Measurements from ENCODE around the gene TWF2.

Gene TWF2

GRCh38 chr3:52208556-52208955, 30.4 kb downstream of the TWF2 start:
- Histone ChIP-seq H3K9me3 (ENCODE audit: control insufficient read depth, low read depth, low read length) (no peaks in the 10 kb centered on the region), H3K27me3 (ENCODE audit: control insufficient read depth, insufficient read depth, low read length) (no peaks in the 10 kb centered on the region), H3K27ac (ENCODE audit: low read length) (no peak overlapping the region), H3K36me3 (ENCODE audit: control insufficient read depth, low read depth, low read length) (peaks cover 91% of the 10 kb centered on the region), H3K4me1 (ENCODE audit: control insufficient read depth, low read depth, low read length) (no peaks in the 10 kb centered on the region), H3K4me3 (ENCODE audit: low read length) (no peak overlapping the region), H3K9ac (ENCODE audit: low read length) (no peak overlapping the region)

- Histone ChIP-seq H3K27ac (ENCODE audit: low read length) (no peak overlapping the region), H3K4me3 (ENCODE audit: low read length) (no peak overlapping the region), H3K9ac (ENCODE audit: low read length) (no peak overlapping the region), H3K27me3 (ENCODE audit: control insufficient read depth, insufficient read depth, low read length) (no peaks in the 10 kb centered on the region), H3K4me1 (ENCODE audit: control insufficient read depth, low read depth, low read length) (no peaks in the 10 kb centered on the region), H3K36me3 (ENCODE audit: control insufficient read depth, low read depth, low read length) (peaks cover 86% of the 10 kb centered on the region), H3K9me3 (ENCODE audit: control insufficient read depth, low read depth, low read length) (no peaks in the 10 kb centered on the region)
These were observed 33.1 kb downstream of the TWF2 start for GRCh38 chr3:52205727-52206372.

GRCh38 chr3:52204337-52205073, 34.5 kb downstream of the TWF2 start:
- H3K9ac ChIP-seq (ENCODE audit: low read length) = no peak overlapping the region
- H3K27me3 ChIP-seq (ENCODE audit: control insufficient read depth, insufficient read depth, low read length) = no peaks in the 10 kb centered on the region
- peaks cover 81% of the 10 kb centered on the region for H3K36me3 ChIP-seq (ENCODE audit: control insufficient read depth, low read depth, low read length)
- H3K27ac ChIP-seq (ENCODE audit: low read length) = no peak overlapping the region
- no peaks in the 10 kb centered on the region for H3K4me1 ChIP-seq (ENCODE audit: control insufficient read depth, low read depth, low read length)
- no peaks in the 10 kb centered on the region for H3K9me3 ChIP-seq (ENCODE audit: control insufficient read depth, low read depth, low read length)
- H3K4me3 ChIP-seq (ENCODE audit: low read length) = no peak overlapping the region

- no peak overlapping the region for H3K9ac ChIP-seq (ENCODE audit: low read length)
- no peak overlapping the region for H3K27ac ChIP-seq (ENCODE audit: low read length)
- H3K9me3 ChIP-seq (ENCODE audit: control insufficient read depth, low read depth, low read length) = no peaks in the 10 kb centered on the region
- no peaks in the 10 kb centered on the region for H3K4me1 ChIP-seq (ENCODE audit: control insufficient read depth, low read depth, low read length)
- no peak overlapping the region for H3K4me3 ChIP-seq (ENCODE audit: low read length)
- H3K36me3 ChIP-seq (ENCODE audit: control insufficient read depth, low read depth, low read length) = peaks cover 76% of the 10 kb centered on the region
- H3K27me3 ChIP-seq (ENCODE audit: control insufficient read depth, insufficient read depth, low read length) = no peaks in the 10 kb centered on the region
These were observed 35.3 kb downstream of the TWF2 start for GRCh38 chr3:52203701-52204100.

- Histone ChIP-seq H3K4me1 (ENCODE audit: control insufficient read depth, low read depth, low read length) (peaks cover 2% of the 10 kb centered on the region), H3K9ac (ENCODE audit: low read length) (no peak overlapping the region), H3K4me3 (ENCODE audit: low read length) (no peak overlapping the region), H3K27ac (ENCODE audit: low read length) (no peak overlapping the region), H3K36me3 (ENCODE audit: control insufficient read depth, low read depth, low read length) (peaks cover 64% of the 10 kb centered on the region), H3K27me3 (ENCODE audit: control insufficient read depth, insufficient read depth, low read length) (no peaks in the 10 kb centered on the region), H3K9me3 (ENCODE audit: control insufficient read depth, low read depth, low read length) (no peaks in the 10 kb centered on the region)
These were observed 36.4 kb downstream of the TWF2 start for GRCh38 chr3:52202384-52203077.

- peaks cover 54% of the 10 kb centered on the region for H3K36me3 ChIP-seq (ENCODE audit: control insufficient read depth, low read depth, low read length)
These were observed 37.8 kb downstream of the TWF2 start for GRCh38 chr3:52200981-52201679.

GRCh38 chr3:52198643-52199608, 40.0 kb downstream of the TWF2 start:
- Histone ChIP-seq H3K36me3 (ENCODE audit: control insufficient read depth, low read depth, low read length) (peaks cover 33% of the 10 kb centered on the region), H3K27me3 (ENCODE audit: control insufficient read depth, insufficient read depth, low read length) (no peaks in the 10 kb centered on the region), H3K4me3 (ENCODE audit: low read length) (peak overlapping the region; percentile 90), H3K27ac (ENCODE audit: low read length) (no peak overlapping the region), H3K9ac (ENCODE audit: low read length) (peak overlapping the region; percentile 70), H3K9me3 (ENCODE audit: control insufficient read depth, low read depth, low read length) (no peaks in the 10 kb centered on the region), H3K4me1 (ENCODE audit: control insufficient read depth, low read depth, low read length) (peaks cover 6% of the 10 kb centered on the region)

More at GRCh38 chr3:52200981-52201679, 37.8 kb downstream of the TWF2 start:
- peaks cover 6% of the 10 kb centered on the region for H3K4me1 ChIP-seq (ENCODE audit: control insufficient read depth, low read depth, low read length)
- H3K9me3 ChIP-seq (ENCODE audit: control insufficient read depth, low read depth, low read length) = no peaks in the 10 kb centered on the region
- no peak overlapping the region for H3K27ac ChIP-seq (ENCODE audit: low read length)
- no peak overlapping the region for H3K9ac ChIP-seq (ENCODE audit: low read length)
- no peak overlapping the region for H3K4me3 ChIP-seq (ENCODE audit: low read length)
- no peaks in the 10 kb centered on the region for H3K27me3 ChIP-seq (ENCODE audit: control insufficient read depth, insufficient read depth, low read length)

- no peaks in the 10 kb centered on the region for H3K27me3 ChIP-seq (ENCODE audit: control insufficient read depth, insufficient read depth, low read length)
- peaks cover 6% of the 10 kb centered on the region for H3K4me1 ChIP-seq (ENCODE audit: control insufficient read depth, low read depth, low read length)
- peaks cover 24% of the 10 kb centered on the region for H3K36me3 ChIP-seq (ENCODE audit: control insufficient read depth, low read depth, low read length)
- no peaks in the 10 kb centered on the region for H3K9me3 ChIP-seq (ENCODE audit: control insufficient read depth, low read depth, low read length)
- peak within 1 kb of the TSS; percentile 90 for H3K4me3 ChIP-seq (ENCODE audit: low read length)
- H3K9ac ChIP-seq (ENCODE audit: low read length) = peak within 1 kb of the TSS; percentile 70
- peak within 1 kb of the TSS; percentile 46 for H3K27ac ChIP-seq (ENCODE audit: low read length)
These were observed 40.9 kb downstream of the TWF2 start, which contains the start of gene ALAS1 for GRCh38 chr3:52197842-52198625. Gene ALAS1, plus strand, starts transcription at chr3:52198160. Its CDS starts 1,082 bp downstream, at chr3:52199242.

GRCh38 chr3:52197499-52197841, 41.5 kb downstream of the TWF2 start:
- H3K4me1 ChIP-seq (ENCODE audit: control insufficient read depth, low read depth, low read length) = peaks cover 6% of the 10 kb centered on the region
- H3K27me3 ChIP-seq (ENCODE audit: control insufficient read depth, insufficient read depth, low read length) = no peaks in the 10 kb centered on the region
- H3K4me3 ChIP-seq (ENCODE audit: low read length) = peak overlapping the region; percentile 90
- H3K36me3 ChIP-seq (ENCODE audit: control insufficient read depth, low read depth, low read length) = peaks cover 18% of the 10 kb centered on the region
- peak overlapping the region; percentile 46 for H3K27ac ChIP-seq (ENCODE audit: low read length)
- peak overlapping the region; percentile 70 for H3K9ac ChIP-seq (ENCODE audit: low read length)
- H3K9me3 ChIP-seq (ENCODE audit: control insufficient read depth, low read depth, low read length) = no peaks in the 10 kb centered on the region

GRCh38 chr3:52196977-52197376, 42.0 kb downstream of the TWF2 start:
- H3K9ac ChIP-seq (ENCODE audit: low read length) = peak overlapping the region; percentile 70
- no peak overlapping the region for H3K4me3 ChIP-seq (ENCODE audit: low read length)
- H3K4me1 ChIP-seq (ENCODE audit: control insufficient read depth, low read depth, low read length) = peaks cover 6% of the 10 kb centered on the region

More at GRCh38 chr3:52196977-52197376, 42.0 kb downstream of the TWF2 start:
- Histone ChIP-seq H3K27me3 (ENCODE audit: control insufficient read depth, insufficient read depth, low read length) (no peaks in the 10 kb centered on the region), H3K27ac (ENCODE audit: low read length) (no peak overlapping the region), H3K9me3 (ENCODE audit: control insufficient read depth, low read depth, low read length) (no peaks in the 10 kb centered on the region), H3K36me3 (ENCODE audit: control insufficient read depth, low read depth, low read length) (peaks cover 15% of the 10 kb centered on the region)
